Measurements from ENCODE around the gene C15orf40. TPM values are rescaled to one million over a fixed set of nuclear protein-coding genes. Genes with fewer than 3 reads are reported as not detected.

The C15orf40 gene
- total RNA-seq, 4 donors from 2014 or later = 10.7 to 33.8 (median 19.9) TPM

DNA sequence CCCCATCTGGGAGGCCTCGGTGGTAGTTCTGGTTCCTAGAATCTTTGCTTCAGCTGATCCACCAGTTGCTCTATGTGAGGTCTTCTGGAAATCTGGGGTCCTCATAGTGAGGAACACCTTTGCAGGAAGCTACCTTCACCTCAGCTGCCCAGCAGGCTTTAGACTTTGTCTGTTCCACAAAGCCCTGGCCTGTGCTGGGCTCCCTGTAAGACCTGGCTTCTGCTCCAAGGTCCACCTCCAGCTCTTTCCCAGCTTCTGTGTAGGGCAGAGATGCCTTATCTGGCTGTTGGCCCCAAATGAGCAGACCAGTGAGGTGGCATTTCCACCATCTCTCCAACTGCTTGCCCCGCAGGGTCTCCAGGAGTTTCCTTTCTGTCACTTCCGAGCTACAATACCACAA lies 50.7 kb downstream of the C15orf40 start:
- Histone ChIP-seq H3K27me3 (no peaks in the 10 kb centered on the region), H3K27ac (no peak overlapping the region), H3K4me3 (no peak overlapping the region), H3K4me1 (no peaks in the 10 kb centered on the region), H3K9me3 (no peaks in the 10 kb centered on the region), H3K36me3 (no peaks in the 10 kb centered on the region)
- DNase-seq = no peak
- TF ChIP-seq POLR2A (IDR thresholded peaks at IDR 0.05) = no peak
- TF ChIP-seq, protein P1, sequence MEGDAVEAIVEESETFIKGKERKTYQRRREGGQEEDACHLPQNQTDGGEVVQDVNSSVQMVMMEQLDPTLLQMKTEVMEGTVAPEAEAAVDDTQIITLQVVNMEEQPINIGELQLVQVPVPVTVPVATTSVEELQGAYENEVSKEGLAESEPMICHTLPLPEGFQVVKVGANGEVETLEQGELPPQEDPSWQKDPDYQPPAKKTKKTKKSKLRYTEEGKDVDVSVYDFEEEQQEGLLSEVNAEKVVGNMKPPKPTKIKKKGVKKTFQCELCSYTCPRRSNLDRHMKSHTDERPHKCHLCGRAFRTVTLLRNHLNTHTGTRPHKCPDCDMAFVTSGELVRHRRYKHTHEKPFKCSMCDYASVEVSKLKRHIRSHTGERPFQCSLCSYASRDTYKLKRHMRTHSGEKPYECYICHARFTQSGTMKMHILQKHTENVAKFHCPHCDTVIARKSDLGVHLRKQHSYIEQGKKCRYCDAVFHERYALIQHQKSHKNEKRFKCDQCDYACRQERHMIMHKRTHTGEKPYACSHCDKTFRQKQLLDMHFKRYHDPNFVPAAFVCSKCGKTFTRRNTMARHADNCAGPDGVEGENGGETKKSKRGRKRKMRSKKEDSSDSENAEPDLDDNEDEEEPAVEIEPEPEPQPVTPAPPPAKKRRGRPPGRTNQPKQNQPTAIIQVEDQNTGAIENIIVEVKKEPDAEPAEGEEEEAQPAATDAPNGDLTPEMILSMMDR (IDR thresholded peaks at IDR 0.05) = no peak

DNA sequence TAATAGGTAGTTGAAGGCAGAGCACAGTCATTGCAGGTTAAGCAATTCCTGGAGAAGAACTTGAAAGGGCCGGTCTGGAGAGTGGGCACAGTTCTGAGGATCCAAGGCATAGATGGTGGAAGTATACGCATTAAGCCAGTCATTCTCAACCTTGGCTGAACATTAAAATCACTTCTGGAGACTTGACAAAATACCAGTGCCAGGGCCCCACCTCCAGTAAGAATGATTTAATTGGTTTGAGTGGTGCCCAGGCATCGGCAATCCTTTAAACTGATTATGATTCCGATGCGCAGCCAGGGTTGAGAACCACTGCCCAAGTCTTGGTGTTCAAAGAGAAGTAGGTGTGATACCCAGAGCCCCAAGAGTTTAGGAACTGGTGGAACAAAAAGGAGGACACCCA lies 52.0 kb downstream of the C15orf40 start:
- Histone ChIP-seq H3K27me3 (no peaks in the 10 kb centered on the region), H3K27ac (no peak overlapping the region), H3K9me3 (no peaks in the 10 kb centered on the region), H3K36me3 (no peaks in the 10 kb centered on the region), H3K4me3 (no peak overlapping the region), H3K4me1 (no peaks in the 10 kb centered on the region)
- no peak for DNase-seq
- TF ChIP-seq POLR2A (IDR thresholded peaks at IDR 0.05) = no peak
- TF ChIP-seq, protein P1 (IDR thresholded peaks at IDR 0.05) = no peak

DNA sequence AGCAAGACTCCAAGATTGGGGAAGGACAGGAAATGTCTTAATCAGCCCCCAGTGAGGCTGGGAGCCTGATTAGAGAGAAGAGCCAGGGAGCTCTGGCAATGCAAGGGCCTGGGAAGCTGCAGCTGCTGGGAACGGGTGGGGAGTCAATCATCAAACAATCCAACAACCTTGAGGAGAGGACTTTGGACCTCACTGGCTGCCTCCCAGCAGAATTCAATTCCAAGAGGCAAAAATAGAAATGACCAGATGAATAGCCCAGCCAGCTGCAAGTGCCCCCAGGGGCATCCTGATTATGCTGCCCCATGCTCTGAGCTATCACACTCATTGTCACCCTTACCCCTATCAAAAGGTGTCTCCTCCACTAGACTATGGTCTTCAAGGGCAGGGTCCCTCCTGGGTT lies 52.8 kb downstream of the C15orf40 start:
- H3K27me3 ChIP-seq = no peaks in the 10 kb centered on the region
- H3K27ac ChIP-seq = no peak overlapping the region
- H3K9me3 ChIP-seq = no peaks in the 10 kb centered on the region
- TF ChIP-seq, protein P1 (IDR thresholded peaks at IDR 0.05) = no peak
- no peak for TF ChIP-seq POLR2A (IDR thresholded peaks at IDR 0.05)
- H3K4me1 ChIP-seq = no peaks in the 10 kb centered on the region
- no peak for DNase-seq
- no peak overlapping the region for H3K4me3 ChIP-seq
- no peaks in the 10 kb centered on the region for H3K36me3 ChIP-seq

DNA sequence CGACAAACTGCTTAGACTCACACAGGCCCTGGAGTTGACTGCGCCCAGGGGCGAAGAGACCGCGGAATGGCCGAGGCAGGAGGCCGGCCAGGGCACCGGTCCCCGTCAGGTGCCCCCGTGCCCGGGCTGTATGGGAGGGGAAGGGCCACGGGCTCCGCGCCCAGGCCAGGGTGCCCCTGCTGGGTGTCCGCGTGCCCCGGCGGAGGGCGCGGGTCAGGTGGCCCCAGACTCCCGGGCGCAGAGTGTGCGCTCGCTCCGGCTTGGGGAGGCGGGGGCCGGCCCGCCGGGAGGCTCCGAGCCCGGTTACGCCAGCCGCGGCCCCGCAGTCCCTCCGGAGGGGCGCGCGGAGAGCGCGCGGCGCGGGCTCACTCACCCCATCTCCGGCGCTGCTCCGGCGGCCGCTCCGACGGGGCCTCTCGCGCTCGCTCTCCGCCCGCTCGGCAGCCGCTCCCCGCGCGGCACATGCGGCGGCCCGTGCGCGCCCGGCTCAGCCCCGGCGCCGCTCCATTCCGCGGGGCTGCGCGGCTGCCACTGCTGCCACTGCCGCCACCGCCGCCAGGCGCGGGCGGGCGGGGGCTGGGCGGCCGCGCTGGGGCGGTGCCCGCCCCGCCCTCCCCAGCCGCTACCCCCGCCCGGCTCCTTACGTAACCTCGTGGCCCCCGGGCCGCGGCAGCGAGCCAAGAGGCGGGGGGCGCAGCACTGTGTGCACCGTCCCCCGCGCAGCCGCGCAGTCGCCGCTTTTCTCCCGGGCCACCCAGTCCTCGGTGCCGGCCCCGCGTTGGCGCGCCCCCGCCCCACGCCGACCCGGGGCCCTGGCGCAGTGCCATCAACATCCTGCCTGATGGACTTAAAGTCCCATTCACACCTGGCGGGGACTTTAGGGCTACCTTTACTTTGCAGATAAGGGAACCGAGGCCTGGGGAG lies 59.0 kb downstream of the C15orf40 start, which contains the start of gene HOMER2:
Gene HOMER2 (minus strand): TSS at position 563 of the 924 bp plus-strand sequence. CDS start 185 bp downstream, at position 378.
- Histone ChIP-seq H3K9me3 (no peaks in the 10 kb centered on the region), H3K36me3 (no peaks in the 10 kb centered on the region), H3K4me3 (peak within 1 kb of the TSS; percentile 17 to 59 (median 48)), H3K27ac (no peak within 1 kb of the TSS), H3K27me3 (no peaks in the 10 kb centered on the region), H3K4me1 (peaks cover 0 to 6% (median 2%) of the 10 kb centered on the region in 4 donors)
- TF ChIP-seq, protein P1 (IDR thresholded peaks at IDR 0.05) = no peak
- TF ChIP-seq POLR2A (IDR thresholded peaks at IDR 0.05) = no peak
- DNase-seq = no peak

DNA sequence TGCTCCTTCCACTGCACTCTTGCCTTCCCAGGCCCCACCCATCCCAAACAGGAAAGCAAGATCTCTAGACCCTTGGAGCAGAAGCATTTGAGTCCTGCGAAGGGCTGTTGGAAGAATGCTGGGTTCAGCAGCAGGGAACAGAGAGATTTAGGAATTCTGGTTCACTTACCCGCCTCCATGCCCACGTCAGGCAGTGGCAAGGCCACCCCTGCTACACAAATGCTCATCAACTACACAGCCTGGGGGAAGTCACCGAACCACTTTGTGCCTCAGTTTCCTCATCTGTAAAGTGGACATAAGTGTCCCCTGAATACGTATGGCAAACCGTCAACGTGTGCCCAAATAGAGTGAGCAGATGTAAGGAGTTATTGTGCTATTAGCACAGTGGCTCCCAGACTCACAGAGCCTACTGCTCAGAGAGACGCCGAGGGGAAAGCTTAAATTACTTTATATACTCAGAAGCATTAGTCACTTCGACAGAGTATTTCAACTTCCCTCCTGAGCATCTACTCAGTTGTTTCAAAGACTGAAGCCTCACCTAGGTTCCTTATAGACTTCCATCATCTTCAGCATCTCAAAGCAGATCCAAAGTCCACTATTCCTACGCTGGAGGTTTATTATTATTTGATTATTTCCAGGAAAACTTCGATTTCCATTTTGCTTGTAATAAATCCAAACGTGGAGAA lies 59.8 kb downstream of the C15orf40 start:
- no peaks in the 10 kb centered on the region for H3K27me3 ChIP-seq
- H3K27ac ChIP-seq = no peak overlapping the region
- peaks cover 0 to 6% (median 2%) of the 10 kb centered on the region in 4 donors for H3K4me1 ChIP-seq
- TF ChIP-seq POLR2A (IDR thresholded peaks at IDR 0.05) = no peak
- TF ChIP-seq, protein P1 (IDR thresholded peaks at IDR 0.05) = no peak
- no peak for DNase-seq
- H3K9me3 ChIP-seq = no peaks in the 10 kb centered on the region
- no peaks in the 10 kb centered on the region for H3K36me3 ChIP-seq
- peak overlapping the region; percentile 17 to 59 (median 48) for H3K4me3 ChIP-seq

All from Peyer's patch (tissue), 4 donors.